IMR-90 (cell line): Measurements from ENCODE around the gene CPNE2. TPM values are rescaled to one million over a fixed set of nuclear protein-coding genes. Genes with fewer than 3 reads are reported as not detected.

Source experiments
- ATAC-seq: fragments of 200-7000 bp; cut with Tn5 transposase; 2 replicates; pipeline ENCODE4 v1.9.1; 2020; ENCODE audit warnings: low read depth, mild to moderate bottlenecking, moderate library complexity
- BruUV-seq: library from RNA; stranded (reverse); fragments of 400-500 nt; replicated peaks from 2 replicates; lab custom pipeline; 2021; lab: Mats Ljungman, UMichigan
- CTCF ChIA-PET: fragments of 300-600 bp; formaldehyde crosslinking; extraction: SDS; loops from one replicate; lab custom pipeline; 2021; ENCODE audit warnings: antibody characterized with exemption; lab: Yijun Ruan, JAX
- POLR2A ChIA-PET: fragments of 300-600 bp; sonication (Branson Sonifier 250); formaldehyde crosslinking; loops from one replicate; lab custom pipeline; 2022; ENCODE audit warnings: antibody characterized with exemption; ENCODE audit not compliant: unreplicated experiment; lab: Charles Lee
- DNase-seq: peaks from one replicate; pipeline ENCODE4 v3.0.0; 2013
- H2AFZ ChIP-seq: replicated peaks from 2 replicates; pipeline ENCODE3; 2013; ENCODE audit warnings: low read length, mild to moderate bottlenecking; ENCODE audit not compliant: poor library complexity
- H2AK5ac ChIP-seq: 2 replicates; pipeline ENCODE4 v1.6.1; 2013; ENCODE audit warnings: low read depth, low read length, inconsistent platforms
- H2AK9ac ChIP-seq: replicated peaks from 2 replicates; pipeline ENCODE3; 2013; ENCODE audit warnings: mild to moderate bottlenecking, low read depth, low read length, moderate library complexity; ENCODE audit not compliant: poor library complexity
- H2BK120ac ChIP-seq: 2 replicates; pipeline ENCODE4 v1.6.1; 2013; ENCODE audit warnings: low read depth, low read length, inconsistent platforms
- H2BK15ac ChIP-seq: 3 replicates; pipeline ENCODE4 v1.6.1; 2013; ENCODE audit warnings: low read depth, low read length, inconsistent platforms
- H2BK20ac ChIP-seq: 2 replicates; pipeline ENCODE4 v1.6.1; 2013; ENCODE audit warnings: low read depth, mild to moderate bottlenecking, inconsistent platforms, low read length, moderate library complexity
- H2BK5ac ChIP-seq: 2 replicates; pipeline ENCODE4 v1.6.1; 2013; ENCODE audit warnings: mild to moderate bottlenecking, low read depth, low read length, inconsistent platforms; ENCODE audit not compliant: poor library complexity, severe bottlenecking
- H3K14ac ChIP-seq: replicated peaks from 2 replicates; pipeline ENCODE4 v1.6.1; 2013; ENCODE audit warnings: low read depth, low read length, inconsistent platforms
- H3K18ac ChIP-seq: 2 replicates; pipeline ENCODE4 v1.6.1; 2013; ENCODE audit warnings: low read depth, low read length, control low read depth
- H3K23ac ChIP-seq: 2 replicates; pipeline ENCODE4 v1.6.1; 2013; ENCODE audit warnings: low read depth, low read length, inconsistent platforms
- H3K27ac ChIP-seq: 2 replicates; pipeline ENCODE4 v1.5.1; 2013; ENCODE audit warnings: mild to moderate bottlenecking, control low read depth, low read length; ENCODE audit not compliant: insufficient read depth
- H3K27me3 ChIP-seq: 2 replicates; pipeline ENCODE4 v1.6.1; 2013; ENCODE audit warnings: low read length; ENCODE audit not compliant: control insufficient read depth, insufficient read depth
- H3K36me3 ChIP-seq: 2 replicates; pipeline ENCODE4 v1.6.1; 2013; ENCODE audit warnings: low read length, mixed read lengths; ENCODE audit not compliant: control insufficient read depth, insufficient read depth
- H3K4ac ChIP-seq: 2 replicates; pipeline ENCODE4 v1.6.1; 2013; ENCODE audit warnings: low read depth, low read length, inconsistent platforms
- H3K4me1 ChIP-seq: 2 replicates; pipeline ENCODE4 v1.6.1; 2013; ENCODE audit warnings: low read length, mixed read lengths; ENCODE audit not compliant: control insufficient read depth, insufficient read depth
- H3K4me2 ChIP-seq: 2 replicates; pipeline ENCODE4 v1.6.1; 2013; ENCODE audit warnings: low read depth, mild to moderate bottlenecking, control low read depth, low read length, moderate library complexity
- H3K4me3 ChIP-seq: 2 replicates; pipeline ENCODE4 v1.5.1; 2013; ENCODE audit warnings: low read depth, mild to moderate bottlenecking, control low read depth, low read length, moderate library complexity; ENCODE audit not compliant: insufficient read depth
- H3K56ac ChIP-seq: 2 replicates; pipeline ENCODE4 v1.6.1; 2013; ENCODE audit warnings: low read length, inconsistent platforms; ENCODE audit not compliant: insufficient read depth; ENCODE audit errors: extremely low read depth
- H3K79me1 ChIP-seq, 2 experiments: 2 replicates each; pipeline ENCODE4 v1.6.1; 2013; ENCODE audit warnings: low read length in 2 of 2, inconsistent platforms in 1 of 2, low read depth in 1 of 2
- H3K9ac ChIP-seq: 2 replicates; pipeline ENCODE4 v1.6.1; 2013; ENCODE audit warnings: low read depth, low read length, control low read depth
- H3K9me1 ChIP-seq: 2 replicates; pipeline ENCODE4 v1.6.1; 2013; ENCODE audit warnings: low read length, inconsistent platforms; ENCODE audit not compliant: insufficient read depth
- H3K9me3 ChIP-seq: 2 replicates; pipeline ENCODE4 v1.6.1; 2013; ENCODE audit warnings: low read length; ENCODE audit not compliant: control insufficient read depth, insufficient read depth
- H4K20me1 ChIP-seq: 2 replicates; pipeline ENCODE4 v1.6.1; 2013; ENCODE audit warnings: low read length, inconsistent platforms; ENCODE audit not compliant: insufficient read depth
- H4K5ac ChIP-seq: 2 replicates; pipeline ENCODE4 v1.6.1; 2013; ENCODE audit warnings: mild to moderate bottlenecking, low read depth, low read length, control low read depth
- H4K8ac ChIP-seq, 2 experiments: 2 replicates each; pipeline ENCODE4 v1.6.1; 2013; ENCODE audit warnings: low read depth in 2 of 2, low read length in 2 of 2, control low read depth in 1 of 2, inconsistent platforms in 1 of 2
- H4K91ac ChIP-seq: 2 replicates; pipeline ENCODE4 v1.6.1; 2013; ENCODE audit warnings: low read depth, low read length, inconsistent platforms; ENCODE audit not compliant: insufficient read depth
- BHLHE40 ChIP-seq: fragments of 150-350 bp; IDR thresholded peaks from 2 replicates; pipeline ENCODE4 v1.6.1; 2016; ENCODE audit warnings: mild to moderate bottlenecking, low read depth, low read length
- CEBPB ChIP-seq: IDR thresholded peaks from 2 replicates; pipeline ENCODE4 v1.6.1; 2012; ENCODE audit warnings: low read depth, low read length, improper control_type of control experiment
- CHD1 ChIP-seq: IDR thresholded peaks from 2 replicates; pipeline ENCODE4 v1.6.1; 2012; ENCODE audit warnings: low read depth, low read length, improper control_type of control experiment
- FOS ChIP-seq: fragments of 150-350 bp; IDR thresholded peaks from 2 replicates; pipeline ENCODE4 v1.6.1; 2016; ENCODE audit warnings: low read depth, low read length
- MAZ ChIP-seq: IDR thresholded peaks from 2 replicates; pipeline ENCODE4 v1.6.1; 2012; ENCODE audit warnings: low read depth, mild to moderate bottlenecking, low read length, improper control_type of control experiment, moderate library complexity, borderline replicate concordance
- NFE2L2 ChIP-seq: fragments of 150-350 bp; IDR thresholded peaks from 2 replicates; pipeline ENCODE4 v1.6.1; 2016; ENCODE audit warnings: low read depth, mild to moderate bottlenecking, low read length
- RCOR1 ChIP-seq: IDR thresholded peaks from 2 replicates; pipeline ENCODE4 v1.6.1; 2012; ENCODE audit warnings: mild to moderate bottlenecking, low read length, improper control_type of control experiment; ENCODE audit not compliant: insufficient replicate concordance
- RFX5 ChIP-seq: IDR thresholded peaks from 2 replicates; pipeline ENCODE4 v1.8.0; 2012; ENCODE audit warnings: low read depth, mild to moderate bottlenecking, low read length, moderate library complexity
- SMC3 ChIP-seq: fragments of 150-350 bp; IDR thresholded peaks from 2 replicates; pipeline ENCODE4 v1.6.1; 2016; ENCODE audit warnings: low read depth, mild to moderate bottlenecking, antibody characterized with exemption, low read length, moderate library complexity
- WGBS, 2 experiments: methylation state at CpG; one replicate each; pipeline versions ENCODE4 v1.1.5 to v1.1.7; 2013; ENCODE audit warnings: missing lambda C conversion rate in 2 of 2; ENCODE audit not compliant: insufficient read length in 1 of 2; ENCODE audit errors: extremely low coverage in 2 of 2; 5-methylcytosine and 5-hydroxymethylcytosine counted together
- dilution Hi-C: fragments of 300-500 bp; cut with HindIII; formaldehyde crosslinking; loops from one replicate; pipeline ENCODE4 v1.14.3; 2018; ENCODE audit warnings: low sequenced_read_pairs; ENCODE audit not compliant: unreplicated experiment
- in situ Hi-C: fragments of 300-500 bp; cut with MboI; formaldehyde crosslinking; loops from 3 replicates; pipeline ENCODE4 v1.14.3; 2019; ENCODE audit warnings: low sequenced_read_pairs, inconsistent platforms, mixed read lengths
- intact Hi-C: fragments of 100-400 bp; cut with micrococcal nuclease; formaldehyde crosslinking; loops from 2 replicates; pipeline ENCODE4 v1.10.0; 2022
- polyA plus RNA-seq, 3 experiments: library from polyadenylated mRNA; depleted of rRNA; stranded (reverse); fragments of >200 nt; gene quantifications; 2 replicates each; pipeline ENCODE4 v1.2.3, GENCODE V29; 2012; ENCODE audit warnings: low replicate concordance in 1 of 3
- total RNA-seq: library from RNA; depleted of rRNA; stranded (reverse); fragments of >200 nt; gene quantifications from 2 replicates; pipeline ENCODE4 v1.2.3, GENCODE V29; 2012
- TF ChIP-seq, protein P1 (sequence below): conservative IDR thresholded peaks from 2 replicates; pipeline ENCODE4 v1.5.1; 2012; ENCODE audit warnings: mild to moderate bottlenecking, low read depth, low read length, improper control_type of control experiment

Gene CPNE2
- total and polyA plus RNA-seq, 2 of the 4 experiments (the other 2 are of a cell fraction) = 15.4 to 48.0 TPM

DNA sequence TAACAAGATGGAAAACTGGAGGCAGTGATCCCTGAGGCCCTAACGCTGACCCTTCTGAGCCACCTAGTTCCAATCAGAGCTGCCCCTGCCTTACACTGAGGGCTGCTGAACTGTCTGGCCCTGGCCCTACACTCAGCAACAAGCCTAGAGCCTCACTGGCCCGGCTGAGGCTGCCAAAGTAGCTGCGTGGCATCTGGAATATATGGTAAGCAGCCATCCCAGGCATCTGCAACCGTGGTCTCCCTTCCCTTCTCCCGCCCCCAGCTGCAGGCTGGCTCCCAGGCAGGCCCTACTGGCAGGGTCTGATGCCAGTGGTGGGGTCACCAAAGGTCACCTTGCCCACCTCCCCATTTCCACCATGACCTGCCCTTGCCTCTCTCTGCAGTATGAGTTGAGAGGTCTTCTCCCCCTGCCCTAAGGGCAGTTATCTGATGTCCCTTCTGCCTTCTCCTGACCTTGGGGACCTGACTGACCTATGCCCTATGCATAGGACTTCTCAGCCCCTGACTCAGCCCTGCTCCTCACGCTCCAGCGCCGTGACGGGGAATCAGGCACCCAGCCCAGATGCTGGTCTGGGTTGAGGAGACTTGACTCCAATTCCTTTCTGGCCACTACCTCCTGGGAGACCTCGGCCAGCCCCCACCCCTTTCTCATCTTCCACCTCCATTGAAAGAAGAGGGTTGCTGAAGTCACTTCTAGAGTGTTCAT lies 45.3 kb downstream of the CPNE2 start:
- Histone ChIP-seq H2BK120ac (no peak overlapping the region), H3K27me3 (no peaks in the 10 kb centered on the region), H2AK5ac (no peak overlapping the region), H3K23ac (no peak overlapping the region), H3K4me3 (no peak overlapping the region), H3K9me1 (peaks cover 3% of the 10 kb centered on the region; the same call in 1 of the 2 replicates), H3K79me1 (no peaks in the 10 kb centered on the region), H3K9me3 (no peaks in the 10 kb centered on the region), H2BK15ac (no peak overlapping the region), H3K4me2 (no peak overlapping the region), H3K56ac (no peak overlapping the region), H2AK9ac (no peak overlapping the region), H3K14ac (no peak overlapping the region), H2BK5ac (no peak overlapping the region), H3K27ac (no peak overlapping the region), H4K91ac (no peak overlapping the region), H3K9ac (no peak overlapping the region), H4K20me1 (no peaks in the 10 kb centered on the region), H3K4ac (no peak overlapping the region), H2BK20ac (no peak overlapping the region), H4K8ac (no peak overlapping the region), H3K18ac (no peak overlapping the region), H2AFZ (no peak overlapping the region), H4K5ac (no peak overlapping the region), H3K36me3 (no peaks in the 10 kb centered on the region; the same call in 1 of the 2 replicates), H3K4me1 (no peaks in the 10 kb centered on the region)
- BruUV-seq = no TSS peak
- no peak for TF ChIP-seq CEBPB
- TF ChIP-seq BHLHE40 = no peak
- TF ChIP-seq NFE2L2 = no peak
- TF ChIP-seq CHD1 = no peak
- no peak for TF ChIP-seq RCOR1
- TF ChIP-seq, protein P1, sequence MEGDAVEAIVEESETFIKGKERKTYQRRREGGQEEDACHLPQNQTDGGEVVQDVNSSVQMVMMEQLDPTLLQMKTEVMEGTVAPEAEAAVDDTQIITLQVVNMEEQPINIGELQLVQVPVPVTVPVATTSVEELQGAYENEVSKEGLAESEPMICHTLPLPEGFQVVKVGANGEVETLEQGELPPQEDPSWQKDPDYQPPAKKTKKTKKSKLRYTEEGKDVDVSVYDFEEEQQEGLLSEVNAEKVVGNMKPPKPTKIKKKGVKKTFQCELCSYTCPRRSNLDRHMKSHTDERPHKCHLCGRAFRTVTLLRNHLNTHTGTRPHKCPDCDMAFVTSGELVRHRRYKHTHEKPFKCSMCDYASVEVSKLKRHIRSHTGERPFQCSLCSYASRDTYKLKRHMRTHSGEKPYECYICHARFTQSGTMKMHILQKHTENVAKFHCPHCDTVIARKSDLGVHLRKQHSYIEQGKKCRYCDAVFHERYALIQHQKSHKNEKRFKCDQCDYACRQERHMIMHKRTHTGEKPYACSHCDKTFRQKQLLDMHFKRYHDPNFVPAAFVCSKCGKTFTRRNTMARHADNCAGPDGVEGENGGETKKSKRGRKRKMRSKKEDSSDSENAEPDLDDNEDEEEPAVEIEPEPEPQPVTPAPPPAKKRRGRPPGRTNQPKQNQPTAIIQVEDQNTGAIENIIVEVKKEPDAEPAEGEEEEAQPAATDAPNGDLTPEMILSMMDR = no peak
- TF ChIP-seq RFX5 = no peak
- TF ChIP-seq SMC3 = no peak
- TF ChIP-seq MAZ = no peak
- TF ChIP-seq FOS = no peak
- ChIA-PET CTCF (no interaction called here), POLR2A (no interaction called here)
- WGBS, 2 experiments = 80% methylated on average over 2 of the region's 10 CpGs; no CpG with 5 or more reads in 1 of the 2 experiments
- DNase-seq = no peak
- in situ Hi-C loops (no loop called here), dilution Hi-C loops (no loop called here), intact Hi-C loops (no loop called here)
- ATAC-seq = no peak
